HG03442 (cell line): ENCODE results near the gene ERAP2.
A peak's percentile ranks its signal among the peaks of the same experiment; 100 is the strongest.
"Not testable (repeated sequence)": the region's sequence is repeated elsewhere in the genome, so short reads cannot be mapped to it uniquely, and the experiment has no call there.

Experiments
- ATAC-seq: cut with Tn5 transposase; IDR thresholded peaks from one replicate; pipeline ENCODE4 v1.9.1; 2021; ENCODE audit warnings: mild to moderate bottlenecking, moderate library complexity; ENCODE audit not compliant: unreplicated experiment

Gene ERAP2

DNA sequence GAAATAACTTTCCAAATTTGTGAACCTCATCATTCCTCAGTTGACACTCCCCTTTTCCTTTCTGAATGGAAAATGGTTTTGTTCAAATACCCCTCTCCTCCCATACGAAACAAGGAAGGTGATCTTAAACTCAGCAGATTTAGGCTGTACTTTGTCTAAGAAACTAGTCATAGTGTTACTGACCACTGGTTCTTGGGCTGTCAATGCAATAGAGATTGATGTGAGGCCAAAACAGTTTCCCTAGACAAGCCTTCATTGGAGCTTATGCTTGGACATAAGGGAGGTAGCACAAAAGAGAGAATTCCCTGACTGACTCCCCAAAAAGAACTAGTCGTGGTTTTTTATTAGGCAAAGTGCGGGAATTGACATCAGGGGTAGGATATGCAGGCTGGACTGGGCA, 54.3 kb downstream of the ERAP2 start:
- ATAC-seq = no peak

DNA sequence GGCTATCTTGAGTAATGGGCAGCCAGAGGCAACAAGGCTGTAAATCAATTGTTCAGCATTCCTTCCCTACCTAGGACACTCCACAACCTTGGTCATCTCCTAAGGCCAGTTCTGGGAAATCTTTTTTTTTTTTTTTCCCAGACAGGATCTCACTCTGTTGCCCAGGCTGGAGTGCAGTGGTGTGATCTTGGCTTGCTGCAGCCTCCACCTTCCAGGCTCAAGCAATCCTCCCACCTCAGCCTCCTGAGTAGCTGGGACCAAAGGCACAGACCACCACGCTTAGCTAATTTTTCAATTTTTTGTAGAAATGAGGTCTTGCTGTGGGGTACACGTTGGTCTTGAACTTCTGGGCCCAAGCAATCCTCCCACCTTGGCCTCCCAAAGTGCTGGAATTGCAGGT, 54.7 kb downstream of the ERAP2 start:
- not testable (repeated sequence) for ATAC-seq

DNA sequence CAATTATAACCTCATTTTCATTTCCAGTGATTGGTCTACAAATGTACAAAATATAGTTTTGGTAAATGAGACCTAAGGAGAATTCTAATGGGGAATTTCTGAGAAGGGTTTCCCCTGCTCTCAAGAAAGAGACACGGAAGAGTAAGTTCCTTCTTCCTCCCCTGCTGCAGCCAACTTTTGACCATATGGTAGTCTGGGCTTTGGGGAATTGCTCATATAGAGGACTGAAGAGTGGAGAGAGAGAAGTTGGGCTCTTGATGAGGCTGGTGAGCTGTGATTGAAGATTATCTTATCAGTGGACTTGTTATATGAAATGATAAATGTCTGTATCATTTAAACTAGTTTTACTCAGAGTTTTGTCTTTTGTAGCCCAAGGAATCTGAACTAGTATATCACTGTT, 55.3 kb downstream of the ERAP2 start:
- ATAC-seq = no peak

DNA sequence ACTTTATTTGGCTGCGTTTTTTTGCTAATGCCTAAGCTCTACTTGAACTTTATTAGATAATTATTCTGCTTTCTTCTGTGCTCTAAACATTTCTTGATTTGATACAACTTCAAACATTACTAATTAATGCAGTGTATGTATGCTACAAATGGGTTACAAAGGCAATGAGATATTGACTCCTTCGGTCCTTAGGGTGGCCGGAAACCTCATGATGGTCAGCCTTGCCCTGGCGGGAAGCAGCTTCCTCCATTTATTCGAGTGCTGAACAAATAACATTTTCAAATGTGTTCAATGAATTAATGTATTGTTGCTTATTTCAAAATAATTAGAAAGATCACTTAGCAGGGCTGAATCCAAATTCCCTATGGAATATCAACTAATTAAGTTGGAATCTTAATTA, 55.7 kb downstream of the ERAP2 start:
- ATAC-seq = no peak

DNA sequence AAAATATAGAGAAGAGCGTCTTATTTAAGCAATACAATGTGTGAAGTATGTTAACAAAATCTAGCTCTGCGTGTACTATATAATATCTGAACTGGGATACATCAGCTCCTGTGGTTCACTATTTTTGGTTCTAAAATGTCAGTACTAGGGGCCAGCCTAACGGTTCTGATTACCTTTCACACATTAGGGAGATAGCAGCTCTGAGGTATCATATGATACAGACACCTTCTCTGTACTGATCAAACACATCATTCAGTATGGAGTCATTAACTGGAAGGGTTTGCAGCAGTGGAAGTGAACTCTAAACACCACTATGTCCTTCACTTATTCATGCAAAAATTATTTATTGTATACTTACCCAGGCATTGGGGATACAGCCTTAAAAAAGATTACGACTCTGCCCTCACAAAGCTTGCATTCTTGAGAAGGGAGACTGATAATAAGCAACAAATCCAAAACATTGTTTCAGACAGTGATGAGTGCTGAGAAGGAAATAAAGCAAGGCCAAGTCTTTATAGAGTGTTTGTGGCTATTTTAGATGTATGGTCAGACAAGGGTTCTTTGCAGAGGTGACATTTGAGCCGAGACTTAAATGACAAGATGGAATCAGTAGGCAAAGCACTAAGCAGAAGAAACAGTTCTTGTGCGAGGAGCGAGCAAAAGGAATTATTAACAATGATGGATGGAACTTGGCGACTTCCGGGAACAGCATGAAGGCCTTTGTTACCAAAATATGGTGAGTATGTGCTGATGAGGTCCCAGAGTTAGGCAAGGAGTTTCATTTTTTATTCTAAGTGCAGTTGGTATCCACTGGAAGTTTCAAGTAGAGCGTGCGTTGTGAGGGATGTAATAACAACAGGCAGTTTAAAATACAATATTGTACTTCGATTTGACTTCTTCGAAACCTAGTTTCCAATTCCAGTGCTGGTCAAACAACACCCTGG, 57.7 kb downstream of the ERAP2 start:
- no peak for ATAC-seq

DNA sequence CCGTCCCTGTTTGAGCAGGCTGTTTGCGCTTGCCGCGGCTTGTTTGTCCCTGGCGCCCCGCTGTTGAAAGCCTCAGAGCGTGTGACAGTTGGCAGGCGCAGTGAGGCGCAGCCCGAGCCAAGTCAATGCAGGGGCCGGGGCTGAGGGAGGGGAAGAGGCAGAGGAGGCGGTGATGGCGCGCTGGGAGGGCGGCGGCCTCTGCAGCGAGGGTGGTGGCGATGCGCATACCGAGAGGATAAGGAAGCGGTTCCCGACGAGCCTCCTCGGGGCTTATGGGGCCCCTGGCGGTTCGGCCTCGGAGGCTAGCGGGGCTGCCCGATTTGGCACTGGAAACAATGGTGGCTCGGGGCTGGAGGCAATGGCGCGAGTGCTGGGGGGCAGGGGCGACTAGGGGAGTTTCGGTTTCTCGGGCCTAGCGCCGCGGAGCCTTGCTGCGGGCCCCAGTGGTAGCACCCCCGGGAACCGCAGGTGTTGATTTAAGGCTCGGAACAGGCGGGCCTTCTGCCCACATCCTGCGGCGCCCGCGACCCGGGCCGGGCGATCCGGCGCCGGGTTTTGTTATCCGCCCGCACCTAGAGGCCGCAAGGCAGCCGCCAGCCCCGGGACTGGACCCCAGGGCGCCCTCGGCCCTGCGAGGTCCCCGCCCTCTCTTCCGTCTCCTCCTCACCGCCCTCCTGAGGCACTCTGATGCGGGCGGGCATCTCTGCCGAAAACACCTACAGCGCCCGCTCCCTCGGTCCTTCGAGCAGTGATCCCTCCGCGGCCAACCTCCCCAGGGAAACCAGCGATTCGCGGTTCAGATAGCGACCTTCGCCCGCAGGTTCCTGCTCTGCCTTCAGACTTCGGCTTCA, 58.6 kb downstream of the ERAP2 start:
- ATAC-seq = peak; percentile 58

DNA sequence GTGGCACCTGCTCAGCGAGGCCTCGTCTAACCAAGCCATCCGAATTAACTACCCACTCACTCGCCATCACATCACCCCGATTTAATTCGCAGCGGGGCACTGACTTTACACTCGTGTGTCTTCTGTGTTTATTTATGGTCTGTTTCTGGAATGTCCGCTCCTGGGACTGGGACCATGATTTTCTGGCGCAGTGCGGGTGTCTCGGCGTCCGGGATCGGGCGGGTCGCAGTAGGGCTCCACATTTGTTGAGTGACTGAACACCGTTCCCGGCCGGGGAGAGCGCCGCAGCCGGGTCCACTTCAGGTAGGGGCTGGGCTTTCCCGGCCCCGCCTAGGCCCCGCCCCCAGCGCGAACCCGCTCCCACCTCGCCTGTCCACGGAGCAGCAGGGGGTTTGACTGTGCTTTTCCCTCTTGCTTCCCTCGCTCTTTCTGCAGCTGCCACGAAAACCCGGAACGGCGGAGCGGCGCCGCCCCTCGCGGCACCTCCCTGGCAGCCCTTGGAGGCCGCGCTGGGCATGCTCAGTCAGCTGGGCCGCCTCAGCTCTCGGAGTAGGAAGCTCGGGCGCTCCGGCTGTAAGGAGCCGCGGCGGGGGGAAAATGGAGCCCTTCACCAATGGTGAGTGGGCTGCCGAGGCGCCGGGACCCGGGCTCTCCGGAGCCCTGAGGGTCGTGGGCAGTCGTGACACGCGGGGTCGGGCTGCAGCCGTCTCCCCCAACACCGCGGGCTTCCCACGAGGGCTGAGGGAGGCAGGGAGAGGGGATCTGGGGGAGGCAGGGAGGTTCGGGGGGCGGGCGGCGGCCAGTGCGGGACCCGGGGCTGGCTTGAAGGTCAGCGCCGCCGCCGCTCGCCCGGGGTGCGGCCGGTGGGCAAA, 59.5 kb downstream of the ERAP2 start, which contains the start of gene LNPEP:
LNPEP (plus strand) TSS at position 522 of the 872 bp plus-strand sequence; CDS start at position 598, 76 bp downstream.
- ATAC-seq = peak; percentile 45

DNA sequence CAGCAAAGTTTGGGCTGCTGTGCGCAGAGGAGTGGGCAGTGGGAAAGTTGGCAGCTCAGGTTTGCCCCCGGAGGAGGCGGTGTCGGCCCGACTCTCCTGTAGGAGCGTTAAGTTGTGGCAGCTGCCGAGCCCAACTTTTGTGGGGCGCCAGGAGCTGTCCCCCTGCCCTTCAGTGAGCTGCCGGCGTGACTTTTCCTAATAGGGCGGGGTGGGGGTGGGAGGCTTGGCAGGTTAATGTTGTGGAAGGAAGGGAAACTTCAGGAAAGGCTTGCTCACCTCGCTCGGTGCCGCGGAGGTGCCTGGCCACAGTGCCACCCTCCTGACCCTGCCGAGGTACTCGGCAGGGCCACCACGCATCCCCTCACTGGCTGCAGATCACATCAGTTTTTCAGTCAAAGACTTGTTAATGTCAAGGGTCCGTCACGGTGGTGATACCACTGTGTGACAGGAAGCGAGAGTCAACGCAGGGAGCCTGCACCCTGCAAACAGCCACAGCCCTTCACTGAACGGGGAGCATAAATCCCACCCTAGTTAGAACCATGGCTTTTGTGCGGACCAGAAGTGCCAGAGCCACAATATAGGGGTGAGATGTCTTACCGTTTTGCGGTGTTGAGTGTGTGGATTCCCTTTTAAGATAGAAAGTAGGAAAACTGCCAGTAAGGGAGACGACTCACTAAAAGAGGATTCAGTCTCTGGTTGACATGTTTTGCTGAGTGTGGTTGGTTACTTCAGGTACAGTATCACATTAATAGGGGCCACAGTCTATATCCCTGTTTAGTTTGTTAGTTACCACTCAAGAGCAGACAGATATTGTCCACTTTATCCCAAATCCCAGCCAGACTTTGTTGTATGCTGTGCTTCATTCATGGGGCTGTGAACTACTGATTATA, 60.4 kb downstream of the ERAP2 start:
- ATAC-seq = no peak

DNA sequence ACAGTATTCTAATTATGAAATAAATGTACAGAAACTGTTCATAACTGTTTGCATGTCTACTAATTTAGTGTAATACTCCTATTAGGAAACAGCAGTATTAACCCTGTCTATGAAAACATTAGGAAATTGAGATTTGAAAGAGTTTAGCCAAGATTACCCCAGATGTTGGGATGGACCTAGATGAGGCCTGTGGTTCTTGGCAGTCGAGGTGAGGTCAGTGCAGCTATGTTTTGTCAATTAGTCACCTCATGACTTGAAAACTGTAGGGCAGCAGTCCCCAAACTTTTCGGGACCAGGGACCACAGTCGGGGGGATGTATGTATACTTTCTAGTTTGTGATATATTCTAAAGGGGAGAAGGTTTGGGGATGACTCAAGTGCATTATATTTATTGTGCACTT, 64.3 kb downstream of the ERAP2 start:
- ATAC-seq = no peak

DNA sequence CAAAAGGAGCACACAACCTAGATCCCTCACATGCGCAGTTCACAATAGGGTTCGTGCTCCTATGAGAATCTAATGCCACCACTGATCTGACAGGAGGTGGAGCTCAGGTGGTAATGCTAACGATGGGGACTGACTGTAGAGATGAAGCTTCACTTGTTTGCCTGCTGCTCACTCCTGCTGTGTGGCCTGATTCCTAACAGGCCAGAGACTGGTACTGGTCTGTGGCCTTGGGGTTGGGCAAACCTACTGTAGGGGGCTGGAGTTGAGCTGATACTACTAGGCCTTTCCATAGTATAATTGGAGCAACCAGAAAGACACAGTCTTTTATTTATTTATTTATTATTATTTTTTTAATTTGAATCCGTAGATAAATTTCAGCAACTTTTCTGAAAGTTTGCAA, 64.8 kb downstream of the ERAP2 start:
- ATAC-seq = no peak

DNA sequence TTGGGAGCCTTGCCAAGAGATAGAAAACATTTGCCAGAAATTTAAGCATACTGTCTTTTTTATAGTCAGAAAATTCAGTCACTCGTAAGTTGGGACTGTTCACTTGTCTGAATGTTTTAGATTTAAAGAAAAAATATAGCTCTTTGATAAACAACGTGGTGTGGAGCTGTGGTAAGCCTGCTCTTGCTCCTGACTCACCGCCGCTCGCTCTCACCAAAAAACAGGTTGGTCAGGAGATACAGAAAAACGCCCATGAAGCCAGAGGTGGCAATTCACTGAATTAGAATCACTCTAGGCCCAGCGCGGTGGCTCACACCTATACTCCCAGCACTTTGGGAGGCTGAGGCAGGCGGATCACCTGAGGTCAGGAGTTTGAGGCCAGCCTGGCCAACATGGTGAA, 65.8 kb downstream of the ERAP2 start:
- ATAC-seq = no peak

DNA sequence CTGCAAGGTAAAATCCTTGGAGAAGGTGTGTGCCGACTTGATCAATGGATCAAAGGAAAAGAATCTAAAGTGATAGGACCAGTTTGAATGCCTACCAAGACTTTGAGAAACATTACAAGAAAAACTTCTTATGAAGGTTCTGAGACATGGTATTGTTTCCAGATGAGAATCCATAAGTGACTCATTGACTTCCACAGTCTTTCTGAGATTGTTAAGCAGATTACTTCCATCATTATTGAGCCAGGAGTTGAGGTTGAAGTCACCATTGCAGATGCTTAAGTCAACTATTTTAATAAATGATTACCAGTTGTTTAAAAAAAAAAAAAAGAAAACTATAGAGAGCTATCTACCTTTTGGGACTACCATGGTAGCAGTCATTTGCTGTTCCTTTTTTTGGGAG, 66.6 kb downstream of the ERAP2 start:
- no peak for ATAC-seq

DNA sequence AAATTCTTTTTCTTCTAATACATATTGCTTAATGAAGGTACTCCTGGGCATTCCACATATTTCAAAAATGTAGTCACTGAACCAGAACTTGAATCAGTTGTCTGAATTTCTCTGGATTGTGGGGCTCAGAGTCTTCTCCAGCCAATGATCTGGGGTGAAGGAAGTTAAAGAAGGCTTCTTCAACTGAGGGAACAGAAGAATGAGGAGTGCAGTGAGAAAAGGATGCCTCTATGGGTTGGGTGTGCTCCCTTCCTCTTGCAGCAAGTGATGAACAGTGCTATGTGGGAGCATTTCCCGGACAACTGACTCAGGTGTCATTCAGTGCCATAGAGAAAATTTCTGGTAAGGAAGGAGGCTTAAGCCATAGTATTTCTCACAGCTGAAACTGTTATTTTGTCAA, 67.5 kb downstream of the ERAP2 start:
- ATAC-seq = no peak

DNA sequence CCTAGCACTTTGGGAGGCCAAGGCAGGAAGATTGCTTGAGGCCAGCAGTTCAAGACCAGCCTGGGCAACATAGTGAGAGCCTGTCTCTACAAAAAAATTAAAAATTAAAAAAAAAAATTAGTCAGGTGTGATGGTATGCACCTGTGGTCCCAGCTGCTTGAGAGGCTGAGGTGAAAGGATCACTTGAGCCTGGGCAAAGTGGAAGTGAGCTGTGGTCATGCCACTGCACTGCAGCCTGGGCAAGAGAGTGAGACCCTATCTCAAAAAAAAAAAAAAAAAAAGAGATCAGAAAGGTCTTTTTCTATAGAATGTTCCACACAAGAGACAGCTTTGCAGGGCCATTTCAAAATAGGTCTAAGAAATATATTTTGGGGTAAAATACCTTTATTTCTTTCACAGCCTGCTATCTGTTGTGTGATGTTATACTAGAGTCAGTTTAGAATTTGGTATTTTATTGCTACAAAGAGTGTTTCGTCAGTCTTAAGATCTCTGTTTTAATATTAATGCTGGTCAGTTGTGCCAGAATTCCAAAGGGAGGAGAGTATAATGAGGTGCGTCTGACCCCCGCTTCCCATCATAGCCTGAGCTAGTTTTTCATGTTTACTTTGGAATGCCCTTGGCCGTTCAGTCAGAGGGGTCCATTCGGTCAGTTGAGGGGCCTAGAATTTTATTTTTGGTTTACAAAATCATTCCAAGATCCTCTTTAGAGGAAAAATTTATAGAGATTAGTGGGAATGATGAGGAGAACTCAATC, 69.0 kb downstream of the ERAP2 start:
- ATAC-seq = no peak

DNA sequence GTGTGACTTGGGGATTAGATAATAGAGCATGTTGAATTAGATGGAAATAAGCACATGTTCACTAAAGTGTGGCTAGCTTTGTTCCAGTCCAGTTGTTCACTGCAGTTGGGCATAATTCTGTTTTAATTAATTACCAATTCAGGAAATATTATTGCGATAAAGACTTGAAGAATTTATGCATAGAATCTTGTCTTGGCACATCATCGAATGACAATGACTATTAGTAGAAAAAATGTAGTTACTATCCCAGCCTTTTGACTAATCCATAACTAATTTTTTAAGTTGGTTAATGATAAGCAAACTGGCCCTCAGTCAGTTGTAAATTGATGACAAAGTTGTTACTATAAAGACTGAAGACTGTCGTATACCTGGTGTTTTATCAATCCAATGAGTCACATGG, 70.1 kb downstream of the ERAP2 start:
- no peak for ATAC-seq

DNA sequence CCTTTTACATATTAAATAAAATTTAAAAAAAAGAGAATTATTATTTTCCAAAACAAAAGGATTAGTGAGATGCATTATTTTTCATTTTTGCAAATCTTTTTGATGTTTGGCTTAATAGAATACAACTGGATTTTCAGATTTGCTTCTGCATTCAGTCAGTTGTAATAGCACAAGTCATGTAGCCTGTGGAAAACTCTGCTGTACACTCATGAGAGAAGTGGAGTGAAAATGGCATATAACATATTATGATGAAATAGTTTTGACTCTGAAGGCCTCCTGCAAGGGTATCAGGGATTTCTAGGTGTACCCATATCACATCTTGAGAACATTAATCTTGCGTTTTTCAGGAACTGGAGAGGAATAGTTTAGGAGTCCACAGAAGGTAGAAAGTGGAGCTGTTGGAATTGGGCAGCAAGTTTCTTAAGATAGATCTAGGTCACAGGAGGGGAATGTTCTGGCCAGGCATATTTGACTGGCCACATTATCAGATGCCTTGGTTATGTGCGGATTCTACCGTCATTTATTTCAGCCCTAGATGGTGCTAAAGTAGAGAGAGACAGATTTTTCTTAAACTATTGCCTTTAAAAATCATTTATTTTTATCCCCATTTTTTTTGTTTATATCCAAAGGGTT, 75.9 kb downstream of the ERAP2 start:
- ATAC-seq = no peak

DNA sequence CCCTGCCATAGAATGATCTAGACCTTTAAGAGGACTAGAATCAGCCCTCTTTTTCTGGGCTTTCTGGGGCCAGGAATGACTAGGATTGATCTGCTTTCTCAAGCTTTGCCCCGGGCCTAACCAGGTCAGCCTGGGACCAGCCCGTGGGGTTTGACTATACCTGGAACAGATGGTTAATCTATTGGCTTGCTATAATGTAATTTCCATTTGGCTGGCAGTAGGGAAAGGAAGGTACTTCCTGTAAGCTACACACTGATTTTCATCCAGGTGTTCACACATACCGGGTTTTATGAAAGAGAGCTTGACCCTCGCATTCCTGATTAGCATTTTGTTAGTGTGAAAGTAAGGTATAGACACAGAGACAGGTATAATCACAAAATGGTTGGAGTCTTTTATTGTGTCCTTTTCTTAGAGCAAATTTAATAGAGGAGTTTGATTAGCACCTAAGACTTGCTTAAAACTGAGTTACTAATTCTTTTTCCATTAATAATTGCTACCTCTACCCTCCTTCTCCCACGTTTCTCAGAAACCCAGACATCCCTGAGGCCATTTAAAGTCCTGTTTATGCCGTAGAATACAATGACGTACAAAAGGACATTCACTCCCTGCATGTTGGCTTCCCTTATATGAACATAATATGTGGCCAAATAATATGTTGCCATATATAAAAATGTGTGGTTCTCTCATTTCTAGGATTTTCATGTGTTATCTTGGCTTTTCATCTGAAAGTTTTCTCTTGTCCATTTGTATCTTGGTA, 76.9 kb downstream of the ERAP2 start:
- ATAC-seq = no peak
